ENCODE results near the gene CREM. TPM values are rescaled to one million over a fixed set of nuclear protein-coding genes. Genes with fewer than 3 reads are reported as not detected.

The CREM gene
- total RNA-seq, 1 experiment from 2014 or later = 31.8 TPM

Other genes with a start within 250 kb of the CREM start
- gene CUL2, start 36.5 kb upstream of the CREM start, total RNA-seq (2014; rRNA removed; shearing (Covaris generic)) = 27.1 and 32.4 TPM in 2 replicates
- 33.7 and 49.7 TPM in 2 replicates for gene CCNY, start 209.7 kb downstream of the CREM start, total RNA-seq (2014; rRNA removed; shearing (Covaris generic))